GM21390 (cell line): ENCODE results near the gene FAM193A.
"Not testable (repeated sequence)": the region's sequence is repeated elsewhere in the genome, so short reads cannot be mapped to it uniquely, and the experiment has no call there.

Experiments
- ATAC-seq: cut with Tn5 transposase; IDR thresholded peaks from one replicate; pipeline ENCODE4 v1.9.1; 2021; ENCODE audit not compliant: unreplicated experiment

The FAM193A gene

DNA sequence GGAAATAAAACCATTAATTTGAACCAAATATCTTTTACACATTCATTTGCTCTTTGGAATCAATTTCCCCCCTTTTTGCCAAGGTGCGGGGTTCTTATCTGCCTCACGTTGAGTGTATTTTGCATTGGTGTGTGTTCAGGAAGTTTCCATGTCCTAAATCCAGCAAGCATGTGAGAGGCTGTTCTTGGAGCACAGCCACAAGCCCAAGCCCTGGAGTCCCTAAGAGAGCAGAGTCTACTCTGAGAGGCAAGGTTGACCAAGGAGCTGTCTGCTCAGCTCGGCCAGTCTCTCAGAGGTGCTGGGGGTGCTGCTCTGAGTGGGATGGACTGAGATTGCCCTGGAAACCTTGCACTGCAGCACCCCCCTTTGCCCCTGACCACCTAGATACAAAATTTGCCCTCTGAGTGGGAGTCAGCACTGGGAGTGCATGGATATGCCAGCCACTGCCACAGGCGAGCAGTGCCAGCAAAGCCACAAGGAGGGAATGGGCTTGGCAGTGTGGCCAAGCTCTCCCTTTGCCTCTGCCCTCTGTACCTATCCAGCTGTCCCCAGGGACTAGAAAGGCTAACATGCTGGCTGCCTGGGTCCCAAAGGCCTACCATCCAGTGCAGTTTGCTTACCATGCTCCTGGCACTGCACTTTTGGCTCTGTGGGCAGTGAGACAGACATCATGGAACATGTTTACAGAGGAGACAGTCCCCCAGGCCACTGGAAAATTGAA is 20.5 kb upstream of the FAM193A start:
- no peak for ATAC-seq

DNA sequence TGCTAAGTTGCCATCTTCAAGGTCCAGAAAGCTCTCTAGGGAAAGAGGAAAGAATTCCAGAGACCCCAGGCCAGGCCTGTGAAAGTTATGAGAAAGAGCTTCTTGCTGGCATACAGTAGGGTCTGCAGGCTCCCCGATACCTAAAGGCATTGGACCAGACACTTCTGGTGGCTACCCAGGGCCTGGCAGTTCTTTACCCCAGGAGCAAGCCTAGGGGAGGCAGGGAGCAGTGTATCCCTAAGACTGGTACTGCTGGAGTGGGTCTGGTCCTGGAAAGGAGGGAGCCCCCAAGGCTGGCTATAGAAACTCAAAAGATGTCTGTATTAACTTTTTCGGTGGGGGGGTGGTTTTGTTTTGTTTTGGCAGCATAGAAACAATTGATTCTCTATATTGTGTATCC is 19.8 kb upstream of the FAM193A start:
- ATAC-seq = no peak

GRCh38 chr4:2526559-2526958 is 9.9 kb upstream of the FAM193A start:
- no peak for ATAC-seq

- no peak for ATAC-seq
Measured at GRCh38 chr4:2534904-2535375, 1.5 kb upstream of the FAM193A start.

- peak; percentile 20 for ATAC-seq
Measured at GRCh38 chr4:2535376-2536192, 863 bp upstream of the FAM193A start.

- peak; percentile 22 for ATAC-seq
Measured at GRCh38 chr4:2537011-2537830, 774 bp downstream of the FAM193A start.

GRCh38 chr4:2543580-2544191 is 7.2 kb downstream of the FAM193A start:
- ATAC-seq = not testable (repeated sequence)

DNA sequence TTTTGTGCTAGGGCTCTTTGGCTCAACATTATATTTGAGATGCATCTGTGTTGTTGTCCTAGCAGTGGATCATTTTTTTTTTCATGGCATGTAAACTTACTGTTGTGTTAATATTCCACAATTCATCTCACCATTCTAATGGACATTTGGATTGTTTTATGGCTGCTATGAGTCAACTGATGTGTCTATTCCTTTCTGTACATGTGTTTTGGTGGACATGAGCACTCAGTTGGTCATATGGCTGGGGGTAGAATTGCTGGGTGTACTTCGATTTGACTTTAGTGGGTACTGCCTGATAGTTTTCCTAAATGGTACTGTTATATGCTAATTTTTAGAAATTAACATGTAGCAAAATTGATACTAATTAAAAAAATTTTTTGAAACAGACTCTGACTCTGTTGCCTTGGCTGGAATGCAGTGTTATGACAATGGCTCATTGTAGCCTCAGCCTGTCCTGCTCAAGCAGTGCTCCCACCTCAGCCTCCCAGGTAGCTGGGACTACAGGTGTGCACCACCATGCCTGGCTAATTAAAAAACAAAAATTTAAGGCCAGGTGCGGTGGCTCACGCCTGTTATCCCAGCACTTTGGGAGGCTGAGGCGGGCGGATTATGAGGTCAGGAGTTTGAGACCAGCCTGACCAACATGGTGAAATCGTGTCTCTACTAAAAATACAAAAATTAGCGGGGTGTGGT is 9.0 kb downstream of the FAM193A start:
- ATAC-seq = no peak

GRCh38 chr4:2546286-2546823 is 9.9 kb downstream of the FAM193A start:
- no peak for ATAC-seq

- ATAC-seq = not testable (repeated sequence)
Measured at GRCh38 chr4:2546961-2547691, 10.7 kb downstream of the FAM193A start.

DNA sequence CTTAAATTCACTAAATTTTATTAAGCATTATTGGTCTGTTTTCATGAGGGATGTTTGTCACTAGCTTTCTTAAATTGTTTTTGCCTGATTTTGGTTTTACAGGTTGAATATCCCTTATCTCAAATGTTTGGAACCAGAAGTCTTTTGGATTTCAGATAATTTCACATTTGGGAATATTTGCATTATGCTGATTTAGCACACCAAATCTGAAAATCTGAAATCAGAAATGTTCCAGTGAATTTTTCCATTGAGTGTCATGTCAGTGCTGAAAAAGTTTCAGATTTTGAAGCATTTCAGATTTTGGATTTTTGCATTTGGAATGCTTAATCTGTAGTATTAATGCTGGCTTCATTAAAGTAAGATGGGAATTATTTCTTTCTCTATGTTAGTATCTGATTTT is 14.7 kb downstream of the FAM193A start:
- ATAC-seq = no peak

DNA sequence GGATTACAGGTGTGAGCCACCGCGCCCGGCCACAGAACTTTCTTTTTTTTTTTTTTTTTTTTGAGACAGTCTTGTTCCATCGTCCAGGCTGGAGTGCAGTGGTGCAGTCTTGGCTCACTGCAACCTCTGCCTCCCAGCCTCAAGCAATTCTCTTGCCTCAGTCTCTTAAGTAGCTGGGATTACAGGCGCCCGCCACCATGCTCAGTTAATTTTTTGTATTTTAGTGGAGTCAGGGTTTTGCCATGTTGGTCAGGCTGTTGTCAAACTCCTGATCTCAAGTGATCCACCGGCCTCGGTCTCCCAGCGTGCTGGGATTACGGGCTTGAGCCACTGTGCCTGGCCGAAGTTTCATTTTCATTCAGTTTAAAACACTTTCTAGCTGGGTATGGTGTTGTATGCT is 16.4 kb downstream of the FAM193A start:
- no peak for ATAC-seq

GRCh38 chr4:2558301-2558700 is 21.9 kb downstream of the FAM193A start:
- ATAC-seq = no peak

- no peak for ATAC-seq
Measured at GRCh38 chr4:2560167-2560566, 23.7 kb downstream of the FAM193A start.

DNA sequence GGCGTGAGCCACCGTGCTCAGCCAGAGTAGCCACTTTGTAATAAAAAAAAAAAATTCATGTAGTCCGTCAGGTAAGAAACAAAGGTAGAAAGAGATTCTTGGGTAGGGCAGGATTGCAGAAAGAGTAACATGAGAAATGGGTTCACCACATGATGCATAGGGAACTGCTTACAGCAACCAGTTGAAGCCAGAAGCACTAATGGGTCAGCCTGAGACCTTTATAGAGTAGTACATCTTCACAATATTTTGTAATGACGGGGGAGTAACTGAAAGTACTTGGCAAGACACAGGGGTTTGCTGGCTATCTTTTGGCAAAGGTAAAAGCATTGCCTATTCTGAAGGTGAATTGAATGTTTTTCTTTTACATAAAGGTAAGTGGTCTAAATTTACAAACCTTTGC is 29.1 kb downstream of the FAM193A start:
- ATAC-seq = no peak

DNA sequence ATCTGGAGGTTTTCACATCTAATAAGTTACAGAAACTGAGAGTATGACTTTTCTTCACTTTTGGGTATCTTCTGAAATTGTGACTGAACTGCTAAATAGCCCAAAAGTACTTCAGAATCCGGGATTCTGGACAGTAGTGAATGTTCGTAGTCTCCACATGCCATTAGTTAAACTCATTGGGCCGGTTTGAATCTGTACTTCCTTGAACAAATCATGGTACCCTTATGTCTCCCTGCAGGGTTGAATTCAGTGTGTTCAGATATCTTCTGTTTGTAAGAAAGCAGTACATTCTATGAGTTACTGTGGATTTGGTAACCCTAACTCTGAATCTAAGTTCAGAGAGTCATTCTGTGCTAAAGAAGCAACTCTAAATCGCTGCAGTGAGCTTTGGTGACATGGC is 33.6 kb downstream of the FAM193A start:
- no peak for ATAC-seq

- ATAC-seq = peak; percentile 91
Measured at GRCh38 chr4:2570551-2571222, 34.2 kb downstream of the FAM193A start.

GRCh38 chr4:2572076-2572475 is 35.6 kb downstream of the FAM193A start:
- ATAC-seq = no peak

DNA sequence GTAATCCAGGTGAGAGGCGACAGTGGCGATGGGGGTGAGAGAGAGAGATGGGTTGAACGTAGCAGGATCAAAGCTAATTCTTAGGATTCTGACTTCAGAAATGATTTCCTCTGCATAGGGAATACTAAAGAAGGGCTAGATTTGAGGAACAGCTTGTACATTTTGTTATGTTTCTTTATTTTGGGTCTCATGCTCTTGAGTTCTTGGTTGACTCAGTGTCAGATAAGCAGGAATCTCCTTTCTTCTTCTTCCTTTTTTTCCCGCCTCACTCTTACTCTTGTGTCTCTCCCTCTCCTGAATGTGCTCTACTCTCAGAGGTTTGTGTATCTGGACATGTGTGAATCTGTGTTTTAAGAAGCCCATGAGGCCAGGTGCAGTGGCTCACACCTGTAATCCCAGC is 36.4 kb downstream of the FAM193A start:
- ATAC-seq = no peak
